ENCODE measurements around the gene PET100.

- TF ChIP-seq CTCF (IDR thresholded peaks at IDR 0.05) (no peak), POLR2A (IDR thresholded peaks at IDR 0.05) (no peak)
These were observed 28.9 kb upstream of the PET100 start for GRCh38 chr19:7600721-7601120.

Data from upper lobe of left lung (tissue), 4 donors.